ENCODE data around the gene OR52K1.
A peak's percentile ranks its signal among the peaks of the same experiment; 100 is the strongest.
"Not testable (repeated sequence)": the region's sequence is repeated elsewhere in the genome, so short reads cannot be mapped to it uniquely, and the experiment has no call there.

OR52K1 gene

DNA sequence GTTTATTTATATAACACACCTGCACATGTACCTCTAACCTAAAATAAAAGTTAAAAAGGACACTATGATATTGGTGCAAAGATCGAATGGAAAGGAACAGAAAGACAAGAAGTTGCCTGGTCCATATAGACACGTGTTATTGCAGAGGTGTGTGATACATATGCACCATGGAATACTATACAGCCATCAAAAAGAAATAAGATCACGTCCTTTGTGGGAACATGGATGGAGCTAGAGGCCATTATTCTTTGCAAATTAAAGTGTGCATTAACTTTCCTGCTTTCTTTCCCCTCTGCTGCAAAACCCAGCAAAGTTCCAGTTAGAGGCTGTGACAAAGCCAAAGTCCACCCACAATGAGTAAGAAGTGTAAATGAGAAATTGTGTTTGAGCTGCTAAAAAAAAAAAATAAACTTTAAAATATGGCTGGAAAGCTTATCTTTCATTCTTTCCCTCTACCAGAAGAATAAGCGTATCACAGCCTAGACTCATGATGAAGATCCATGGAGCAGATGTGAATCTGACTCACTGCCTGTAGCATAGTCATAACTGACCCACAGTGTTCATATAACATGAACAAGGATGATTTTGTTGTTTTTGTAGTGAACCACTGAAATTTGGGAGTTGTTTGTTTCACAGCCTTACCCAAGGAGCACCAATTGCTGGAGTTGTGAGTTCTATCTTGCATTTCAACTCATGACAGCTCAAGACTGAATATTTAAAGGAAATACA is 9.6 kb downstream of the OR52K1 start:
- no peak for DNase-seq

- DNase-seq = no peak
Observed at GRCh38 chr11:4493480-4493818, 11.0 kb downstream of the OR52K1 start.

GRCh38 chr11:4495487-4495886 is 13.0 kb downstream of the OR52K1 start:
- no peak for DNase-seq

DNA sequence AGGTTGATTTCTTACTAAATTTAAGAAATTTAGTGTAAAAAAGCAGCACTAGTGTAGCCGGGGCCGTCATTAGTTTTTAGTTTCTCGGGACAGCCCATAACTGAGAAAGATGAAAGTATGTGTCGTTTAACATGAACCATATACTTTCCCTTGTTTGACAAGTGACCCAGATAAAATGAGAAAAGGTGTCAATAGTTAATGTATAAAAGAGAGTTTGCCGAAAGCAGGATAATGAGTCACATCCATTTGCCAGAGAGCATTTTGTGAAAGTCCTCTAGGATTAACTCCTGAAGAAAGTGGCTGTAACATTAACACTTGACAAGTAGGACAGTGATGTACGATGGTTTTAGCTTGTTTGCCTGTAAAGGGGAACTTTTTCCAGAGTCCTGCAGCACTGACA is 13.5 kb downstream of the OR52K1 start:
- DNase-seq = no peak

DNA sequence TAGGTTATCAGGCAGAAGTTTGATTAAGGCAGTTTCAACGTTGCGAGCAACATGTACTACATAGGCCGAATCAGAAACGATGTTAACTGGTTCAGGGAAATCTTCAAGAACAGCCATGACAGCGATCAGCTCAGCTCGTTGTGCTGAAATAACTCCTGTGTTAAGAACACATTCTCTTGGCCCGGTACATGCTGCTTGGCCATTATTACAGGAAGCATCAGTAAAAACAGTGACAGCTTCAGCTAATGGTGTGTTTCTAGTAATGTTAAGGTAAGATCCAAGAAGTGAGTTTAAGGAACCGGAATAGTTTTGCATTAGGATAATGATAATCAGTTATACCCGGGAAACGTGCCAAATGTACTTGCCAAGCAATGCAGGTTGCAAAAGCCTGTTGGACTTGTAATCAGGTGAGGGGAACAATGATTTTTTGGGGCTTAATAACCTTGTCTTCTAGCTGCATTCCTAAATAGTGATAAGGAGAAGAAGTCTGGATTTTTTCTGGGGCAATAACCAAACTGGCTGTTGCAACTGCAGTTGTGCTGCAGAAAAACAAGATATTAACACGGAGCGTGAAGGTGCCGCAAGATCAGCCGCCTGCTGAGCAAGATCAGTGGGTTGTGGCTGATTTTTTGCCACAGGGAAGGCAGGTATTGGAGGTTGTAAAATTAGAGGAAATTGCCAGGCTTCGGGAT is 14.3 kb downstream of the OR52K1 start:
- DNase-seq = no peak

DNA sequence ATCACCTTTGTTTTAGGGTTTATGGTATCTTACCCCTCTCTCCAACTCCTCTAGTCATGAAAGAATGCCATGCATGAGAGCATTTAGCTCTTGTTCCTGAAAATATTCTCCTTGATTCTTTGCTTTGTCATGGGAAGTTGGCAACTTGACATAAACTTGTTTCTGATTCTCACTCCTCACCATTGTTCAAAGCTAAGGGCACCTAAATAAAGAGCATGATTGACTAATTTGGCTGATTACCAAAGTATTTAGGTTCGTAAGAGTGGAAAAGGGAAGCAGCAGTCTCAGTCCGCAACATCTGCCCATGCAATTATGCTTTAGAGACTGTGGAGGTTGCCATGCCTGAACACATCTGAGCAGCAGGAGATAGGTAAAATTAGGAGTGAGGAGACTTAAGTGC is 26.4 kb downstream of the OR52K1 start:
- DNase-seq = no peak

DNA sequence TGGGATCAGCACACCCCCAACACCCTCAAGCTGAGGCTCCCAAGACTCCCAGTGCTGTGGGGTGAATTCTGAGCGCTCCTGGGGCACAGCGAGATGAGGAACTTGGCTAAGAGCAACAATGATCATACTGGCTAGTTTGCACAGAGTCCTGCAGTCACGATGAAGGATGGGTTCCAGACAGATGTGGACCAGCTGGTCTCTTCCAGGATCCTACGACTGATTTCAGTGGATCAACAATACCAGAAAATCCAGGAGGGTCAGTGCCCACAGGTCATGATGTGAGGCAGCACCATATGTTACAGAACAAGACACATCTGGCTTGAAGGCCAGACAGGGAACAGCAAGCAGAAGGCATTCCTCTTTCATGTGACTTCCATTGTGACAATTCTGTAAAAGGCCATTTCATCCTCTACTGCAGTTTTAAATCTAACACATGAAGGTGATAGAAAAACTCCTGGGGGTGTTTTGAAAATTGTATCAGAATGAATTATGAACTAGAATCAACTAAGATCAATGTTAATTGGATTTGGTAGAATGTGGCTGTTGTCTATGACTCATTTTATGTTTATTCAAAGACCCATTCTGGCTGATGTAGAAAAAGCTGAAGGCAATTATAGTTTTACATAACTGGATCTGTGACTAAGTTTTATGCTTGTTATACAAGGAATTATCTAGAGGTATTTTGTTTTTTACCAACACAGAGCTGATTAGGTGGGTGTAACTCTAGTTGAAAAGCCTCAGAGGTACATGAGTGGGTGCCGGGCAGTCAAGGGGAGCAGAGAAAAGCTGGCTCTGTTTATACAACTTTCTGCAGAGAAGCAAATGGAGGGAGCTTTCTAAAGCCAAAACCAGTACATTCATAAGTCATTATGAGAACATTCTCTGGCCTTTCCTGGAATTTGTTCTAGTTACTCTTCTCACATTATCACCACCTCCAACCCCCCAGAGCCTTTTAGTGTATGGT is 29.1 kb downstream of the OR52K1 start:
- no peak for DNase-seq

- DNase-seq = no peak
Observed at GRCh38 chr11:4514196-4514595, 31.8 kb downstream of the OR52K1 start.

DNA sequence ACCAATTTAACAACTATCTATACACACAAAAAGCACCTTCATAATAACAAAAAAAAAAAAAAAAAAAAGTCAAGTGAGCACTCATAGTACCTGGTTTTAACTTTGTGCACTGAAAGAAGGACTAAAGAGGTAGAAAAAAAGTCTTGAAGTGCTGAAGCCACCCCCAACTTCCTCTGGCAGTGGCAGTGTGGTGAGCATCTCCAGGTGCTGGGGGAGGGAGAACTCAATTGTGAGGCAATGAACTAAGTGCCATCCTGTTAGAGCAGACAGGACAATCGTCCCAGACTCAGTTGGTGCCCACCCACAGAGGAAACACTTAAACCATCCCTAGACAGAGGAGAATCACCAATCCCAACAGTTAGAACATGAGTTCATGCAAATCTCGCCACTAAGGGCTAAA is 39.9 kb downstream of the OR52K1 start:
- DNase-seq = no peak

DNA sequence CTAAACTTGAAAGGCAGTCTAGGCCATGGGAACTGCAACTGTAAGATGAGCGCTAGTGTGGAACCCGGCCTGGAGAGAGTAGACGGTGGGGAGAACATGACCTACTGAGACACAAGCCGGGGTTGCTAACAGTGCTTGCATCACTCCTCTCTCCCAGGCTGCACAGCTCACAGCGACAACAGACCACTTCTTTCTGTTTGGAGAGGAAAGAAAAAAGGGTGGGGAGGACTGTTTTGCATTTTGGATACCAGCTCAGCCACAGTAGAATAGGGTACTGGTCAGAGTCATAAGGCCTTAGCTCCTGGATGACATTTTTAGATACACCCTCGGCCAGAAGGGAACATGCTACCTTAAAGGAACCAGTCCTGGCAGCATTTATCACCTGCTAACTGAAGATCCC is 40.3 kb downstream of the OR52K1 start:
- no peak for DNase-seq

DNA sequence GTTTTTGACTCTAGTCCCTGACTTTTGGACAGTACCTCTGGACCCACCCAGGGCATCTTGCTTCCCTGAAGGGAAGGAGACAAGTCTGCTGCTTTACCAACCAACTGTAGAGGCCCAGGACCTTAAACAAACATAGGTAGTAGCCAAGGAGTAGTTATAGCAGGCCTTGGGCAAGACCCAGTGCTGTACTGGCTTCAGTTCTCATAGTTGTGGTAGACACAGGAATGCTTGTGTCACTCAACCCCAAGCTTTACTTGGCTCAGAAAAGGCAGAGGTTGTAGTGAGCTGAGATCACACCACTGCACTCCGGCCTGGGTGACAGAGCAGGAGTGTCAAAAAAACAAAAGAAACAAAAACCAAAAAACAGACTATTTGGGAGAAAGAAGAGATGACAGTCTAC is 41.2 kb downstream of the OR52K1 start:
- DNase-seq = no peak

GRCh38 chr11:4527926-4528325 is 45.5 kb downstream of the OR52K1 start:
- DNase-seq = no peak

DNA sequence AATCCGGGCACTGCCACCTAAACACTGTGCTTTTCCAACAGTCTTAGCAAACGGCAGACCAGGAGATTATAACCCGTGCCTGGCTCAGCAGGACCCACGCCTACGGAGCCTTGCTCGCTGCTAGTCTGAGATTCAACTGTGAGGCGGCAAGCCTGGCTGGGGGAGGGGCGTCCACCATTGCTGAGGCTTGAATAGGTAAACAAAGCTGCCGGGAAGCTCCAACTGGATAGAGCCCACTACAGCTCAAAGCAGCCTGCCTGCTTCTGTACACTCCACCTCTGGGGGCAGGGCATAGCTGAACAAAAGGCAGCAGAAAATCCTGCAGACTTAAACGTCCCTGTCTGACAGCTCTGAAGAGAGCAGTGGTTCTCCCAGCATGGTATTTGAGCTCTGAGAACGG is 49.2 kb downstream of the OR52K1 start:
- not testable (repeated sequence) for DNase-seq

DNA sequence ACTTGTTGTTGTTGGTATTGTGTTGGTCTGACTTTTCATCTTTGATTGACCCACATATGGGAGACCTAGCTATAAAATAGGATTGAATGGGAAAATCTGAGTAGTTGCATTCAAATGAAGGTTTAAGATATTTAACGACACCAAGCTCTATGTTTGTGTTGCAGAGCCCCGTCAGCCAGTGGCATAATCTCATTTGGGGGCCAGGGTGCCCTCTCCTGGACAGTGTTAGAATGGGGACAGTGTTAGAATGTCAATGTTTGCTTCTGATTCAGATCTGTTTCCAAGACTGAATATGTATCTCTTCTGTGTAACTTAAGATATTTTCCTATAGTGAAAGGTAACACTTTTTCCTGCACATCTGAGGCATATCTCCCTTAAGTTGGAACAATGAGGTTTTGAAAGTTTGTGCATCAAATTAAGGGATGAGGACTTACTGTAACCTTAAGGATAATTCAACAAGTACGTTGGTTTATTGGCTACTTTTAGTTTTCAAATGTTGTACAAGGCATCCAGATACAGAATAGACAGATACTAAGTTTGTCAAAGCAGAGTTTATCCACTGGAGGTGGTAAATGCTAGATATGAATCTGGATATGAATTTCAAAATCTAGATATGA is 57.3 kb downstream of the OR52K1 start:
- DNase-seq = peak; percentile 34

DNA sequence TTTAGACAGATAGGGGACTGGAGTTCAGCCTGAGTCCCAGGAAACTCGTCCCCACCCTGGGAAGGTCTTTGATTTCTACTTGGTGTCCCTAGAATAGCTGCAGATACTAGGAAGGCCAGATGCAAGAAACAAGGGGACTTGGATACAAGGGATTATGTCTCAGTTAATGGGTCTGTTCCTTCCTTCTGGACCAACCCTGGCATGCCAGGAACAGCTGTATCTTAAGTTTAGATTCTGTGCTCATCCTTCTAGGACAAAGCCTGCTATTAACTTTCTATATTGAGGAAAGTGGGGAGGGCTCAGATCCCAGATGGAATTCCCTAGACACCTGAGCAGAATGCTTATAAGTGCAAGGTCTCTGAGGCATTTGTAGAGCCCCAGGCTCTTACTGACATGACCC is 58.6 kb downstream of the OR52K1 start:
- no peak for DNase-seq

Measured in fibroblast of skin of scalp (primary cell).